B cell (primary cell): ENCODE measurements around the gene PLXNA1.

Source experiments
- CTCF ChIP-seq: fragments of 200-600 bp; IDR thresholded peaks from one replicate; pipeline ENCODE4 v1.8.0; 2022; ENCODE audit warnings: antibody characterized with exemption, mild to moderate bottlenecking
- EZH2 ChIP-seq: IDR thresholded peaks from 2 replicates; pipeline ENCODE4 v1.6.1; 2012; ENCODE audit warnings: borderline replicate concordance, low read depth, mild to moderate bottlenecking, moderate library complexity, low read length; ENCODE audit not compliant: insufficient read depth, poor library complexity, severe bottlenecking

- TF ChIP-seq CTCF (no peak), EZH2 (no peak)
Observed at GRCh38 chr3:127017229-127017628, 34.3 kb downstream of the PLXNA1 start.
